ENCODE measurements around the gene RPN1. TPM values are rescaled to one million over a fixed set of nuclear protein-coding genes. Genes with fewer than 3 reads are reported as not detected.

The RPN1 gene
- total and polyA plus RNA-seq, 2 donors (not counting 3 experiments of a cell fraction or from before 2014, with no cell fraction given) = 250 to 266 TPM

- no peaks in the 10 kb centered on the region for H3K79me2 ChIP-seq (ENCODE audit: control insufficient read depth, insufficient read depth, low read length)
- dilution Hi-C loops (cut with MboI; ENCODE audit: extremely low pct_ligation_motif_present, low sequenced_read_pairs) = no loop called here
- no peak overlapping the region for H3K4me3 ChIP-seq (replicated peaks in 1 of 3; ENCODE audit: insufficient read depth in 1 of 3, low read depth in 1 of 3, low read length in 3 of 3)
- DNase-seq (ENCODE audit: low read depth, low spot score) = peak; percentile 50
- peak in 1 of 2 donors; percentile 7 for TF ChIP-seq CTCF (IDR thresholded peaks at IDR 0.05; ENCODE audit: extremely low read depth in 1 of 2, insufficient read depth in 1 of 2, low read depth in 1 of 2, low read length in 2 of 2)
- TF ChIP-seq EZH2 (IDR thresholded peaks at IDR 0.05; ENCODE audit: borderline replicate concordance, low read depth, low read length, severe bottlenecking) = no peak
- no peak for TF ChIP-seq POLR2AphosphoS5 (IDR thresholded peaks at IDR 0.05; ENCODE audit: insufficient read depth, low read depth, low read length)
- H3K36me3 ChIP-seq (ENCODE audit: control insufficient read depth in 2 of 2, extremely low read depth in 1 of 2, insufficient read depth in 2 of 2, low read length in 2 of 2) = no peaks in the 10 kb centered on the region
- intact Hi-C loops (cut with micrococcal nuclease) = loop anchor here (1.0 kb wide), 1 partner anchor 181 kb away; no protein-coding TSS in a partner anchor
- H3K9me1 ChIP-seq (replicated peaks; ENCODE audit: control insufficient read depth, extremely low read depth, insufficient read depth, low read length) = no peaks in the 10 kb centered on the region
- peak; percentile 83 for FAIRE-seq
- CTCF ChIA-PET = interaction anchor here (1.0 to 2.1 kb wide), 7 partner anchors 8 to 182 kb away, joined by 3 to 18 read pairs (median 8); no protein-coding TSS in a partner anchor
- POLR2A ChIA-PET = no interaction called here
- H3K4me1 ChIP-seq (ENCODE audit: control insufficient read depth, extremely low read depth, insufficient read depth, low read length) = peaks cover 3% of the 10 kb centered on the region
- H3K27me3 ChIP-seq (ENCODE audit: control insufficient read depth in 2 of 2, insufficient read depth in 2 of 2, low read length in 2 of 2) = peaks cover 5 to 9% of the 10 kb centered on the region in 2 experiments
- H2AFZ ChIP-seq (ENCODE audit: low read depth, low read length) = peak overlapping the region; percentile 64
- H3K9me3 ChIP-seq (replicated peaks; ENCODE audit: control insufficient read depth, insufficient read depth, low read length) = no peaks in the 10 kb centered on the region
- H3K9ac ChIP-seq (replicated peaks; ENCODE audit: extremely low read depth, insufficient read depth, low read length) = peak overlapping the region; percentile 9
- no peak overlapping the region for H3K4me2 ChIP-seq (ENCODE audit: insufficient read depth, low read length)
- H4K20me1 ChIP-seq (replicated peaks; ENCODE audit: control insufficient read depth, extremely low read depth, insufficient read depth, low read length) = no peaks in the 10 kb centered on the region
- no peak overlapping the region for H3K27ac ChIP-seq (ENCODE audit: insufficient read depth, low read depth, low read length)
- no TSS peak for BruUV-seq (replicated peaks)
Observed at GRCh38 chr3:128665362-128666021, 14.9 kb upstream of the RPN1 start.

GRCh38 chr3:128663151-128663550 lies 12.5 kb upstream of the RPN1 start:
- no peak overlapping the region for H3K4me3 ChIP-seq (replicated peaks in 1 of 3; ENCODE audit: insufficient read depth in 1 of 3, low read depth in 1 of 3, low read length in 3 of 3)
- H4K20me1 ChIP-seq (replicated peaks; ENCODE audit: control insufficient read depth, extremely low read depth, insufficient read depth, low read length) = no peaks in the 10 kb centered on the region
- H3K4me1 ChIP-seq (ENCODE audit: control insufficient read depth, extremely low read depth, insufficient read depth, low read length) = peaks cover 3% of the 10 kb centered on the region
- TF ChIP-seq FOS (IDR thresholded peaks at IDR 0.05; ENCODE audit: borderline replicate concordance, insufficient read depth, low read length) (no peak), POLR2AphosphoS5 (IDR thresholded peaks at IDR 0.05; ENCODE audit: insufficient read depth, low read depth, low read length) (no peak), MYC (IDR thresholded peaks at IDR 0.05; ENCODE audit: low read depth, low read length) (no peak), GATA2 (IDR thresholded peaks at IDR 0.05; ENCODE audit: insufficient read depth, insufficient read length, low read depth, low read length) (no peak), POLR2A (IDR thresholded peaks at IDR 0.05; ENCODE audit: low read depth, low read length) (no peak), MAX (IDR thresholded peaks at IDR 0.05; ENCODE audit: insufficient read depth, insufficient read length) (no peak), EZH2 (IDR thresholded peaks at IDR 0.05; ENCODE audit: borderline replicate concordance, low read depth, low read length, severe bottlenecking) (no peak), CTCF (IDR thresholded peaks at IDR 0.05; ENCODE audit: extremely low read depth in 1 of 2, insufficient read depth in 1 of 2, low read depth in 1 of 2, low read length in 2 of 2) (no peak), JUN (IDR thresholded peaks at IDR 0.05; ENCODE audit: borderline replicate concordance, insufficient read depth, insufficient read length, low read depth) (no peak)
- H3K36me3 ChIP-seq (ENCODE audit: control insufficient read depth in 2 of 2, extremely low read depth in 1 of 2, insufficient read depth in 2 of 2, low read length in 2 of 2) = no peaks in the 10 kb centered on the region
- H2AFZ ChIP-seq (ENCODE audit: low read depth, low read length) = no peak overlapping the region
- H3K27ac ChIP-seq (ENCODE audit: insufficient read depth, low read depth, low read length) = no peak overlapping the region
- no peak overlapping the region for H3K4me2 ChIP-seq (ENCODE audit: insufficient read depth, low read length)
- H3K27me3 ChIP-seq (ENCODE audit: control insufficient read depth in 2 of 2, insufficient read depth in 2 of 2, low read length in 2 of 2) = peaks cover 5 to 6% of the 10 kb centered on the region in 2 experiments
- ChIA-PET CTCF (interaction anchor here (1.1 kb wide), 1 partner anchor 208 kb away, joined by 3 read pairs; no protein-coding TSS in a partner anchor), POLR2A (no interaction called here)
- no TSS peak for BruUV-seq (replicated peaks)
- H3K79me2 ChIP-seq (ENCODE audit: control insufficient read depth, insufficient read depth, low read length) = no peaks in the 10 kb centered on the region
- FAIRE-seq (no peak), DNase-seq (ENCODE audit: low read depth, low spot score) (no peak)
- no peaks in the 10 kb centered on the region for H3K9me3 ChIP-seq (replicated peaks; ENCODE audit: control insufficient read depth, insufficient read depth, low read length)
- H3K9ac ChIP-seq (replicated peaks; ENCODE audit: extremely low read depth, insufficient read depth, low read length) = no peak overlapping the region
- no peaks in the 10 kb centered on the region for H3K9me1 ChIP-seq (replicated peaks; ENCODE audit: control insufficient read depth, extremely low read depth, insufficient read depth, low read length)
- intact Hi-C loops (cut with micrococcal nuclease) = no loop called here
- dilution Hi-C loops (cut with MboI; ENCODE audit: extremely low pct_ligation_motif_present, low sequenced_read_pairs) = no loop called here
